Parathyroid adenoma (tissue), 2 donors: ENCODE measurements around the gene OXT.

Experiments
- H2AFZ ChIP-seq: fragments of 300-600 bp; sonication (generic); one replicate; pipeline ENCODE4 v1.7.0; 2017; ENCODE audit warnings: antibody characterized with exemption, mild to moderate bottlenecking
- H3K27ac ChIP-seq: fragments of 300-600 bp; sonication (generic); one replicate; pipeline ENCODE4 v1.7.0; 2017
- H3K27me3 ChIP-seq: fragments of 300-600 bp; sonication (generic); one replicate; pipeline ENCODE4 v1.7.0; 2017; ENCODE audit warnings: low read length; ENCODE audit not compliant: control insufficient read depth, insufficient read depth
- H3K36me3 ChIP-seq: fragments of 300-600 bp; sonication (generic); one replicate; pipeline ENCODE4 v1.7.0; 2017; ENCODE audit warnings: low read length; ENCODE audit not compliant: control insufficient read depth, insufficient read depth
- H3K4me1 ChIP-seq: fragments of 300-600 bp; sonication (generic); one replicate; pipeline ENCODE4 v1.7.0; 2017; ENCODE audit warnings: control low read depth
- H3K4me2 ChIP-seq: fragments of 300-600 bp; sonication (generic); one replicate; pipeline ENCODE4 v1.7.0; 2017; ENCODE audit warnings: low read length
- H3K4me3 ChIP-seq: fragments of 300-600 bp; sonication (generic); one replicate; pipeline ENCODE4 v1.7.0; 2017; ENCODE audit warnings: low read depth, low read length
- H3K79me2 ChIP-seq: fragments of 300-600 bp; sonication (generic); one replicate; pipeline ENCODE4 v1.7.0; 2017; ENCODE audit warnings: control low read depth
- H3K9ac ChIP-seq: fragments of 300-600 bp; sonication (generic); one replicate; pipeline ENCODE4 v1.7.0; 2017; ENCODE audit warnings: mild to moderate bottlenecking
- H3K9me3 ChIP-seq: fragments of 300-600 bp; sonication (generic); one replicate; pipeline ENCODE4 v1.7.0; 2017; ENCODE audit warnings: low read length; ENCODE audit not compliant: control insufficient read depth
- TF ChIP-seq, protein P1 (sequence below): fragments of 300-600 bp; sonication (generic); IDR thresholded peaks from one replicate; pipeline ENCODE4 v1.7.0; 2017; ENCODE audit warnings: antibody characterized with exemption, mild to moderate bottlenecking
- donor health status: primary hyperparathyroidism.

Gene OXT

GRCh38 chr20:3106185-3106584, 34.8 kb downstream of the OXT start:
- Histone ChIP-seq H3K9ac (no peak overlapping the region), H3K4me3 (no peak overlapping the region), H3K36me3 (no peaks in the 10 kb centered on the region), H3K4me1 (no peaks in the 10 kb centered on the region), H3K27me3 (no peaks in the 10 kb centered on the region), H3K27ac (no peak overlapping the region), H3K4me2 (no peak overlapping the region), H3K9me3 (no peaks in the 10 kb centered on the region), H2AFZ (no peak overlapping the region), H3K79me2 (no peaks in the 10 kb centered on the region)
- TF ChIP-seq, protein P1, sequence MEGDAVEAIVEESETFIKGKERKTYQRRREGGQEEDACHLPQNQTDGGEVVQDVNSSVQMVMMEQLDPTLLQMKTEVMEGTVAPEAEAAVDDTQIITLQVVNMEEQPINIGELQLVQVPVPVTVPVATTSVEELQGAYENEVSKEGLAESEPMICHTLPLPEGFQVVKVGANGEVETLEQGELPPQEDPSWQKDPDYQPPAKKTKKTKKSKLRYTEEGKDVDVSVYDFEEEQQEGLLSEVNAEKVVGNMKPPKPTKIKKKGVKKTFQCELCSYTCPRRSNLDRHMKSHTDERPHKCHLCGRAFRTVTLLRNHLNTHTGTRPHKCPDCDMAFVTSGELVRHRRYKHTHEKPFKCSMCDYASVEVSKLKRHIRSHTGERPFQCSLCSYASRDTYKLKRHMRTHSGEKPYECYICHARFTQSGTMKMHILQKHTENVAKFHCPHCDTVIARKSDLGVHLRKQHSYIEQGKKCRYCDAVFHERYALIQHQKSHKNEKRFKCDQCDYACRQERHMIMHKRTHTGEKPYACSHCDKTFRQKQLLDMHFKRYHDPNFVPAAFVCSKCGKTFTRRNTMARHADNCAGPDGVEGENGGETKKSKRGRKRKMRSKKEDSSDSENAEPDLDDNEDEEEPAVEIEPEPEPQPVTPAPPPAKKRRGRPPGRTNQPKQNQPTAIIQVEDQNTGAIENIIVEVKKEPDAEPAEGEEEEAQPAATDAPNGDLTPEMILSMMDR: no peak

GRCh38 chr20:3106658-3107463, 35.4 kb downstream of the OXT start:
- H3K9ac ChIP-seq: no peak overlapping the region
- H3K4me2 ChIP-seq: no peak overlapping the region

DNA sequence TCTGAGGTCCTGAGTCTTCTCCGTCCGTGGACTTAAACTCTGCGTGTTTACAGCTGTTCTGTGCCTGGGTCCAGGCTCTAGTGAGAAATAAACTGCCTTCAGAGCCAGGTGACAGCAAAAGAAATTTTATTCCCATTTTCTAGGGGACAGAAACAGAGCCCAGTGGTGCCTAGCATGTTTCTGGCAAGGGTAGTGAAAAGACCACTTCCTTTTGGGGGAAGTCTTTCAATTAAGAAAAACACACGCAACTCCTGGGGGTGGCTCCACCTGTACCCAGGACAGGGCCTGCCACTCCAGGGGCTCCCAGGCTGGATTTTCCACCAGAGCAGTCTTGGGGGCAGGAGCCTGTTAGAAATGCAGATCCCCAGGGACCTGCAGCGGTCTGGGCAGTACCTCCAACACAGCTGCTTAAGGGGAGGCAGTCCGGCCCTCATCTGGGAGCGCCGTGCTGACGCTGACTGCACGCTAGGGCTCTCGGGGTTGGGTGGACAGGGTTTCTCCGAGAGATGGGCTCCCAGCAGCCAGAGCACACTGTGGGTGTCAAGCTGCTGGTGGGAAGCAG, 36.1 kb downstream of the OXT start:
- no peak overlapping the region for H3K27ac ChIP-seq
- H3K4me1 ChIP-seq: no peaks in the 10 kb centered on the region
- TF ChIP-seq, protein P1: no peak
- H3K4me3 ChIP-seq: no peak overlapping the region
- no peaks in the 10 kb centered on the region for H3K36me3 ChIP-seq
- no peaks in the 10 kb centered on the region for H3K9me3 ChIP-seq
- H3K4me2 ChIP-seq: no peak overlapping the region
- no peak overlapping the region for H2AFZ ChIP-seq
- no peaks in the 10 kb centered on the region for H3K79me2 ChIP-seq
- H3K27me3 ChIP-seq: no peaks in the 10 kb centered on the region
- no peak overlapping the region for H3K9ac ChIP-seq

More at GRCh38 chr20:3106658-3107463, 35.4 kb downstream of the OXT start:
- no peaks in the 10 kb centered on the region for H3K9me3 ChIP-seq
- H3K4me3 ChIP-seq: no peak overlapping the region
- TF ChIP-seq, protein P1: no peak
- H3K79me2 ChIP-seq: no peaks in the 10 kb centered on the region
- H3K4me1 ChIP-seq: no peaks in the 10 kb centered on the region
- no peaks in the 10 kb centered on the region for H3K36me3 ChIP-seq
- no peak overlapping the region for H2AFZ ChIP-seq
- H3K27me3 ChIP-seq: no peaks in the 10 kb centered on the region
- H3K27ac ChIP-seq: no peak overlapping the region

DNA sequence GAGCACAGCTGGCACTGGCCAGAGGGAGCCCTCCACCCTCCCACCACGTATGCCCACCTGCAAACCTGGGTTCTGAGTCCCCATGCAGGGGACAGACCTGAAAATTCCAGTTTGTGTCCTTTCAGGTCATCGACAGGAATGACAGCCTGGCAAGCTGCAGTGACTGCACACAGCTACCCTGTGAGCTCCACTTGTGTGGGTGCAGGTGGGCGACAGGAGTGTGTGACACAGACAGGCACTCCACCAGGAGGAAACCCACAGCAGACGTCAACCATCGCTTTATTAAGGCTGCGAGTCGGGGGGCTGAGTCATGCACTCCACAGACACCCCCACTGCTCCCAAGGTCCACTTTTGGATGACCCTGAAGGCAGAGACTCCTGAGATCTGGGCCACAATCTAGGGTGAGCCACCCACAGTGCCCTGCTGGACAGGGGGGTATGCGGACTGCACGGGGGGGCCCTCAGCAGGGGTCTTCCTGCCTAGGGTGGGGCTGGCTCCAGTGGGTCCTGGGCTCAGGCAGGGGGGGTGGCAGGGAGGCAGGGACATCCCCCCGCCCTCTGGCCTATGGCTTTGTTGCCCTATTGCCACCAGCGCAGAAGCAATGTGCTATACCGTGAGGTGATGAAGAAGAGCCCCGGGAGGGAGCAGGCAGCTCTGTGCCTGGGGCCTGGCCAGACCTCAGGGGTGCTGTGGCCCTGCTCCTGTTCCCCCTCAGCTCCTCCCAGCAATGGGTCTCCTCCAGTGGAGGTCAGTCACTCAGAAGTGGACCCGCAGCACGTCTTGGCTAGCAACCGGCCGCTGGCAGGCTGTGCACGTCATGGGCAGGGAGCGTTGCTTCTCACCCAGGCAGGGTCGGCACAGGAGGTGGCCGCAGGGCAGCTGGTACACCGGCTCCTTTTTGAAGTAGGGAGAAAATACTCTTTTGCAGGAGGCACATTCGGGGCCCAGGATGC, 38.2 kb downstream of the OXT start:
- no peak overlapping the region for H3K4me3 ChIP-seq
- H3K27ac ChIP-seq: no peak overlapping the region

More for the DNA sequence above, 38.2 kb downstream of the OXT start:
- H2AFZ ChIP-seq: no peak overlapping the region
- H3K9ac ChIP-seq: no peak overlapping the region
- TF ChIP-seq, protein P1: no peak
- no peaks in the 10 kb centered on the region for H3K9me3 ChIP-seq
- no peak overlapping the region for H3K4me2 ChIP-seq
- no peaks in the 10 kb centered on the region for H3K4me1 ChIP-seq
- H3K27me3 ChIP-seq: no peaks in the 10 kb centered on the region
- no peaks in the 10 kb centered on the region for H3K36me3 ChIP-seq
- no peaks in the 10 kb centered on the region for H3K79me2 ChIP-seq
